ENCODE measurements around the gene KCNN2.
A peak's percentile ranks its signal among the peaks of the same experiment; 100 is the strongest.
"Not testable (repeated sequence)": the region's sequence is repeated elsewhere in the genome, so short reads cannot be mapped to it uniquely, and the experiment has no call there.

The KCNN2 gene

GRCh38 chr5:114419959-114420358 is 58.1 kb downstream of the KCNN2 start:
- DNase-seq (ENCODE audit: low read depth) = peak; percentile 76

- no peak for DNase-seq (ENCODE audit: low read depth)
Measured at GRCh38 chr5:114427204-114427603, 65.3 kb downstream of the KCNN2 start.

DNA sequence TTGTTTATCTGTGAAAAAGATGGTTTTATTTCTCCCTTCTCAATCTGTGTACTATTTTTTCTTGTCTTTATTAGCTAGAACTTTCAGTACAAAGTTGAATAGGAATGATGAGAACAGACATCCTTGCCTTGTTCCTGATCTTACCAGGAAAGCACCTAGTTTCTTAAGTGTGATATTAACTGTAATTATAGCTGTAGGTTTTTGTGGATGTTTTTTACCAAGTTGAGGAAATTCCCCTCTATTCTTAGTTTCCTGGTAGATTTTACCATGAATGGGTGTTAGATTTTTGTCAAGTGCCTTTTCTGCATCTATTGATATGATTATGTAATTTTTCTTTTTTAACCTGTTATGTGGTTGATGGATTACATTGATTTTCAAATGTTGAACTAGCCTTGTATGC is 68.7 kb downstream of the KCNN2 start:
- DNase-seq (ENCODE audit: low read depth) = no peak

GRCh38 chr5:114432684-114433083 is 70.8 kb downstream of the KCNN2 start:
- not testable (repeated sequence) for DNase-seq (ENCODE audit: low read depth)

- DNase-seq (ENCODE audit: low read depth) = no peak
Measured at GRCh38 chr5:114434396-114435219, 72.7 kb downstream of the KCNN2 start.

GRCh38 chr5:114435220-114435481 is 73.3 kb downstream of the KCNN2 start:
- no peak for DNase-seq (ENCODE audit: low read depth)

GRCh38 chr5:114435885-114436299 is 74.0 kb downstream of the KCNN2 start:
- no peak for DNase-seq (ENCODE audit: low read depth)

DNA sequence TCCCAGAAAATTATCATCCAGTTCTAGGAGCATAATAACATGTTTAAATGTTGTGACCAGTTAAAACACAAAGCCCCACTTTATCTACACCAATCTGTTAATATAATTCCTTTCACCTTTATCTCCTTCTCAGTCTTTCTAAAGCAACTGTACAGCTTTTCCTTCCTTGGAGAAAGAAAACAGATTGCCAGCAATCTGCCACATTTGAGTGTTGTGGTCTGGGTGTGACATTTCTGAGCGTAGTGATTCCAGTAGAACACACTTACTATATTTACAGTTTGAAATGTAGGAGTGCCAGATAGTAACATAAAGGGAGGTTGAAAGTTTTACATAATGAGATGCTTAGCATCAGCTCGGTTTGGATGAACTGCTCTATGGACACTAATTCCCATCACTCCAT is 76.1 kb downstream of the KCNN2 start:
- DNase-seq (ENCODE audit: low read depth) = no peak

GRCh38 chr5:114438471-114438870 is 76.6 kb downstream of the KCNN2 start:
- no peak for DNase-seq (ENCODE audit: low read depth)

DNA sequence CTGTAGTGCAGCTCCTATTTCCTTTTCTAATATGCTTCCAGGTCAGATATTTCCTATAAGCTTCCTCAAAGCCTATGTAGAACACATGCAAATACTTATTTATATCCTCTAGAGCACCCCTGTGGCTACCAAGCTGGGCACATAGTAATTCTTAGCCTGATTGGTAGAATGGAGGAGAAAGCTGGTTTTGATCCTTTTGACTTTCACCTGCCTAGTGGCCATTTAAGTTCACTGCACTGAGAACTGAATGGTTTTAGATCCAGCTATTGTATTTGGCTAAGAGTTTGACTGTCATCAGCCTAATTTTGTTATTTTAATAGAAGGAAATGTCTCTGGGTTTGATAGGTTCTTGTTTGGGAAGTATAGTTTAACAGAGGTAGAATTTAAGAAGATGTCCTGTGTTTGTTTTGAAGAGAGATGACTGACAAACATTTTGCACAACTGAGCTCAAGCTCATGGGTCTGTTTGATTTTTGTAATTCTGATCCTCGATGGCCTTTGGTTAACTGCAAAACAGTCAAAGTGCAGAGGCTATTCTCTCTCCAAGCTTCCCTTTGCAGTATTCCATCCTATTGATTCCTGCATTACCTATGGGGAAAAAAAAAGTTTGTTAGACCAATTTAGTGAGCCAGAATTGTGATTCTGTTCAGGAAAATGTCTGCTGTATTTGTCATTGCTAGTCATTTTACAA is 85.4 kb downstream of the KCNN2 start:
- peak; percentile 13 for DNase-seq (ENCODE audit: low read depth)

DNA sequence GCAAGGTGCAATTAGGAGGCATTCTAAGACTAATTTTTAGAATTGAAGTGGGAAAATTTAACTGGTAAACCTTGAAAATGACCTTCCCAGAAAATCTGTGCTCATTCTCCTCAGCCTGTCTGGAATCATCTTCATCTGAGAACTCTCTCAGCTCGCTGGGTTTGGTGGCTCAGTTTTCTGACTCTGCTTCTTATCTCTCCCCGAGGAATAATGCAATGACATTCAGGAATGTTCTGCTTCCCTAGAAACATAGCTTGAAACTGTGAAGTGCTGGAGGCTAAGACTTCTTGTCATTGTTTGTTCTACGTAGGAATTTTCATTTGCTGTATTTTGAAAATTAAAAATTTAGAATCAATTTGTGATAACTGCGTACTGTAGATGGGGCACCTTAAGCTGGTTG is 86.6 kb downstream of the KCNN2 start:
- DNase-seq (ENCODE audit: low read depth) = no peak

DNA sequence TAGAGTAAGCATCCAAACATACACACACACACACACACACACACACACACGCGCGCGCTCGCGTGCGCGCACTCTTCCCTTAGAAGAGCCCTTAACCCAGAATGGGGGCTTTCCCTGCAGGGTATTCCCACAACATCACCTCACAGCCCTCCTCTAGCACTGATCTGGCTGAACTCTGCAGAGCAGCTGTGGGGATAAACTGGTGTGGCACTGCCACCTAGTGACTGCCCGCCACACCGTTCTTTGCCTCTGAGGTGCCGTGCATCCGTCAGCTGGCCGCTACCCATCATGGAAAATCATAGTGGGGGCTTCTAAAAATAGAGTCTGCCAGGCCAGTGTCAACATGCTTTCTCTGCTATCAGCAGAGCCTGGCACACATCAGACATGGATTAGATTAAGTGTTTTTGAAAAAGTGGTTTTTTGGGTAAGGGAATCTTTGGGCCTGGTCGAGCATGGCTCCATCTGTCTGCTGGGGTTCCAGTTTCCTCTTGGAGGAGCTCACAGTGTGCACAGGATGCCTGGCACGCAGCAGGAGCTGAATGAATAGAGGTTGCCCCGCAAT is 88.1 kb downstream of the KCNN2 start:
- peak; percentile 62 for DNase-seq (ENCODE audit: low read depth)

- DNase-seq (ENCODE audit: low read depth) = peak; percentile 9
Measured at GRCh38 chr5:114450437-114450836, 88.6 kb downstream of the KCNN2 start.

DNA sequence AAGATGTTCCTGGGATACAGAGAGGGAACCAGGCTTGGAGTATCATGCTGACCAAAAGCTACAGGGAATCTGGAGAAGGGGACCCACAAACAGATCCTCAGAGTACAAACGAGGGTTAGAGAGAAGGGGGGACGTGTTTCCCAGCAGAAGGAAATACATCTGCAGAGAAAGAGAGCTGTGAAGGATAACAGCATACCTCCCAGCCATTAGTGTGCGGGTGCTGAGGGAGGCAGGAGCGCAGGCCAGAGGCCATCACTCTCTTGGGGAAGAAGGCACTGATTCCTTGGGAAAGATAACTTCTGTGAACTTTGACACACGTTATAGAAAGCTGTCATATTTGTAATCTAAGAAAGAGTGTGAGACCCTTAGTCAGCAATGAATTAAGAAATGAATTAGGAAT is 96.9 kb downstream of the KCNN2 start:
- no peak for DNase-seq (ENCODE audit: low read depth)

DNA sequence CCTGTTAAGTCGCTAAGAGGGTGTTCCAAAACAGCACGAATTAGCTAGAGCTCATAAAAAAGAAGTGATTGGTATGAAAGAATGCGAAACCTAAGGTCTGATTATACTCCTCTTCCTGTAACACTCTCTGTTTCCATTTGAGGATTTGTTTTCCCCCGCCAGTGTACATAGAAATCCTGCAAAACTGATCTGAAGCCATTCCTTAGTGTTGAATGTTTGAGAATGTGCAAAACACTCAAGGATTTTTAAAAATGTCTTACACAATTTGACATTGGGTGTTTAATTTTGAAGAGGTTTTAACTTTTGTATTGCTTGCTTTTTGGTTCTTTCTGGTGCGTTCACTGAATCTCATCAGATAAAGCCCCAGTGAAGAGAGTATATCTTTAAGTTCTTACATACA is 105.3 kb downstream of the KCNN2 start:
- DNase-seq (ENCODE audit: low read depth) = no peak

GRCh38 chr5:114467729-114468128 is 105.9 kb downstream of the KCNN2 start:
- DNase-seq (ENCODE audit: low read depth) = no peak

- DNase-seq (ENCODE audit: low read depth) = no peak
Measured at GRCh38 chr5:114469372-114469771, 107.5 kb downstream of the KCNN2 start.

DNA sequence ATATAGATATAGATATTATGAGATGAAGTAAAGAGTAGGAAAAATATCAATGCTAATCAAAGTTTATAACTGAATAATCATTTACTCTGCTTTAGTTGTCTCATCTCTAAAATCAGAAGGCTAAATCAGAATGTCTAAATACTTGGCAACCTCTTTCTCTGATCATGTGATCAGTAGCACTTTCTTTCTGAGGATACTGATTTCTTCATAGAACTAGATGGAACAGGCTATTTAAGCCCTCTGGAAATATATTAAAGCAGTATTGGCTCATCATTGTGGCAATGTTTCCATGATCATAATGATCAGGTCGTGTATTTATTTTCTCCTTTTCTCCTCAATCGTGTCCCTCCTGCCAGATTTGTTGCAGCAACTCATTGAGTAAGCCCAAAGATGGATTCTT is 109.7 kb downstream of the KCNN2 start:
- no peak for DNase-seq (ENCODE audit: low read depth)

GRCh38 chr5:114473541-114473940 is 111.7 kb downstream of the KCNN2 start:
- no peak for DNase-seq (ENCODE audit: low read depth)

DNA sequence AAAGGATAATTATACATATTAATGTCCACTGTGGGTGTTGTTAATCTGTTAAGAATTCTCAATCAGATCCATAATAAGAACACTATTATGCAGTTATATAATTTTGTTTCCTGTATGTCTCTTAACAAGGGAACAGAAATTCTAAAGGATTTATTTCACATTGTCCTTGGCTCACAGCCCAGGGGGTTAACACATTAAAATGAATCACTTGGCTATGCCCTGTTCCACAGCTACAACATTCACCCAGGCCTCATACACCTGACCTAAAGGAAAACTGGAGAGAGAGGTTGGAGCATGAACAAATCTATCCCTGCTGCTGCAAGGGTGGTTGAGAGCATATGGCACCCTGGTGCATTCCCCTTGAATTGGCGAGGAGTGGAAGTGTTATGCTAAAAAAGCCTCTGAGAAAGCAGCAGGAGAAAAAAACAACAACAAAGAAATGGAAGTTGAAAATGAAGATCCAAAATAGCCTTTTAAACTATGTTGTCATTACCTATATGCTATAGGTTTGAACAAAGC is 116.0 kb downstream of the KCNN2 start:
- no peak for DNase-seq (ENCODE audit: low read depth)

DNA sequence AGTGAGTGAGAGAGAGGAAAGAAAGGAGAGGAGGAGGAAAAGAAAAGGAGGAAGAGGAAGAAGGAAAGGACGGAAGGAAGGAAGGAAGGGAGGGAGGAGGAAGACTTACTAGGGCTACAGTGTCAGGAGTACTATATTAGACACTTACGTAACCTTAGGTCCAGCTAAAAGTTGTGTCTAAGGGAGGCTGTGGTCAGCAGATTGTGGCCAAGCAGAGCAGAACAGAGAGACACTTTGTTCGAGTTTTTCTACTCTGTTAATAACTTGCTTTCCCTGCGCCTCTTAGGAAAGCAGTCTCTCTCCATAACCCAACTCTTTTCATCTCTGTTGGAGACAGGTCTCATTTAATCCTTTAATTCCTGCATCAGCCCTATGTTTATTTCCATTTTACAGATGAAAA is 138.9 kb downstream of the KCNN2 start:
- DNase-seq (ENCODE audit: low read depth) = no peak

GRCh38 chr5:114504560-114504959 is 142.7 kb downstream of the KCNN2 start:
- DNase-seq (ENCODE audit: low read depth) = no peak

- DNase-seq (ENCODE audit: low read depth) = no peak
Measured at GRCh38 chr5:114524221-114524620, 162.4 kb downstream of the KCNN2 start.
